GM19397 (cell line): ENCODE data around the gene HOXB6.

ENCODE experiments used
- ATAC-seq: cut with Tn5 transposase; IDR thresholded peaks from one replicate; pipeline ENCODE4 v1.9.1; 2021; ENCODE audit warnings: mild to moderate bottlenecking, moderate library complexity; ENCODE audit not compliant: unreplicated experiment

Gene HOXB6

GRCh38 chr17:48596000-48596734 is 8.6 kb downstream of the HOXB6 start:
- ATAC-seq: no peak

GRCh38 chr17:48595278-48595999 is 9.3 kb downstream of the HOXB6 start:
- no peak for ATAC-seq

GRCh38 chr17:48594538-48595277 is 10.1 kb downstream of the HOXB6 start:
- no peak for ATAC-seq

- ATAC-seq: no peak
Observed at GRCh38 chr17:48593840-48594537, 10.8 kb downstream of the HOXB6 start.

GRCh38 chr17:48593126-48593829 is 11.5 kb downstream of the HOXB6 start, which contains the start of gene HOXB5:
HOXB5 (minus strand) TSS chr17:48593779; CDS start chr17:48593682, 97 bp downstream.
- ATAC-seq: no peak

- ATAC-seq: no peak
Observed at GRCh38 chr17:48592577-48592976, 12.2 kb downstream of the HOXB6 start.

- no peak for ATAC-seq
Observed at GRCh38 chr17:48592057-48592514, 12.7 kb downstream of the HOXB6 start.

- ATAC-seq: no peak
Observed at GRCh38 chr17:48591255-48592056, 13.3 kb downstream of the HOXB6 start.

GRCh38 chr17:48590607-48591161 is 14.1 kb downstream of the HOXB6 start:
- no peak for ATAC-seq

GRCh38 chr17:48589831-48590606 is 14.8 kb downstream of the HOXB6 start, which contains the start of gene HOXB3:
HOXB3 (minus strand) TSS chr17:48590241; CDS start chr17:48552474, 37,767 bp downstream.
- ATAC-seq: no peak

GRCh38 chr17:48589060-48589830 is 15.5 kb downstream of the HOXB6 start:
- ATAC-seq: no peak

- ATAC-seq: no peak
Observed at GRCh38 chr17:48588528-48588927, 16.3 kb downstream of the HOXB6 start.

GRCh38 chr17:48588074-48588415 is 16.7 kb downstream of the HOXB6 start:
- ATAC-seq: no peak

- ATAC-seq: no peak
Observed at GRCh38 chr17:48587276-48588073, 17.3 kb downstream of the HOXB6 start.

GRCh38 chr17:48586355-48587258 is 18.2 kb downstream of the HOXB6 start:
- ATAC-seq: no peak
